Measurements from ENCODE around the gene GPR162. TPM values are rescaled to one million over a fixed set of nuclear protein-coding genes. Genes with fewer than 3 reads are reported as not detected.

Gene GPR162
- total and polyA plus RNA-seq, 10 of the 15 experiments (the other 5 are each of a cell fraction or from before 2014, with no cell fraction given), result not detected

- TF ChIP-seq JUNB (IDR thresholded peaks at IDR 0.05) (no peak), EP300 (IDR thresholded peaks at IDR 0.05; ENCODE audit: borderline replicate concordance in 1 of 2, control insufficient read depth in 1 of 2, low read depth in 2 of 2, low read length in 2 of 2) (no peak), CHD1 (IDR thresholded peaks at IDR 0.05; ENCODE audit: low read depth, low read length) (no peak), SUZ12 (IDR thresholded peaks at IDR 0.05; ENCODE audit: unreplicated experiment) (no peak), ZNF274 (IDR thresholded peaks at IDR 0.05; ENCODE audit: insufficient read depth, insufficient read length) (no peak)
- TF ChIP-seq, protein P1, sequence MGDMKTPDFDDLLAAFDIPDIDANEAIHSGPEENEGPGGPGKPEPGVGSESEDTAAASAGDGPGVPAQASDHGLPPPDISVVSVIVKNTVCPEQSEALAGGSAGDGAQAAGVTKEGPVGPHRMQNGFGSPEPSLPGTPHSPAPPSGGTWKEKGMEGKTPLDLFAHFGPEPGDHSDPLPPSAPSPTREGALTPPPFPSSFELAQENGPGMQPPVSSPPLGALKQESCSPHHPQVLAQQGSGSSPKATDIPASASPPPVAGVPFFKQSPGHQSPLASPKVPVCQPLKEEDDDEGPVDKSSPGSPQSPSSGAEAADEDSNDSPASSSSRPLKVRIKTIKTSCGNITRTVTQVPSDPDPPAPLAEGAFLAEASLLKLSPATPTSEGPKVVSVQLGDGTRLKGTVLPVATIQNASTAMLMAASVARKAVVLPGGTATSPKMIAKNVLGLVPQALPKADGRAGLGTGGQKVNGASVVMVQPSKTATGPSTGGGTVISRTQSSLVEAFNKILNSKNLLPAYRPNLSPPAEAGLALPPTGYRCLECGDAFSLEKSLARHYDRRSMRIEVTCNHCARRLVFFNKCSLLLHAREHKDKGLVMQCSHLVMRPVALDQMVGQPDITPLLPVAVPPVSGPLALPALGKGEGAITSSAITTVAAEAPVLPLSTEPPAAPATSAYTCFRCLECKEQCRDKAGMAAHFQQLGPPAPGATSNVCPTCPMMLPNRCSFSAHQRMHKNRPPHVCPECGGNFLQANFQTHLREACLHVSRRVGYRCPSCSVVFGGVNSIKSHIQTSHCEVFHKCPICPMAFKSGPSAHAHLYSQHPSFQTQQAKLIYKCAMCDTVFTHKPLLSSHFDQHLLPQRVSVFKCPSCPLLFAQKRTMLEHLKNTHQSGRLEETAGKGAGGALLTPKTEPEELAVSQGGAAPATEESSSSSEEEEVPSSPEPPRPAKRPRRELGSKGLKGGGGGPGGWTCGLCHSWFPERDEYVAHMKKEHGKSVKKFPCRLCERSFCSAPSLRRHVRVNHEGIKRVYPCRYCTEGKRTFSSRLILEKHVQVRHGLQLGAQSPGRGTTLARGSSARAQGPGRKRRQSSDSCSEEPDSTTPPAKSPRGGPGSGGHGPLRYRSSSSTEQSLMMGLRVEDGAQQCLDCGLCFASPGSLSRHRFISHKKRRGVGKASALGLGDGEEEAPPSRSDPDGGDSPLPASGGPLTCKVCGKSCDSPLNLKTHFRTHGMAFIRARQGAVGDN (IDR thresholded peaks at IDR 0.05), result no peak
These were observed 1.8 kb downstream of the GPR162 start (continued) for GRCh38 chr12:6823182-6824084.

Measured in GM12878 (cell line).